K562 (cell line): ENCODE data around the gene CTAGE1. TPM values are rescaled to one million over a fixed set of nuclear protein-coding genes. Genes with fewer than 3 reads are reported as not detected.

Experiments used
- ATAC-seq: fragments of 200-7000 bp; cut with Tn5 transposase; 3 replicates; pipeline ENCODE4 v1.9.1; 2020; ENCODE audit warnings: moderate library complexity
- BruUV-seq: library from RNA; stranded (reverse); fragments of 400-500 nt; replicated peaks from 2 replicates; lab custom pipeline; 2021; lab: Mats Ljungman, UMichigan
- CTCF ChIA-PET: fragments of 300-600 bp; formaldehyde crosslinking; extraction: SDS; loops from one replicate; lab custom pipeline; 2021; ENCODE audit warnings: low intra/inter-chr PET ratio; lab: Yijun Ruan, JAX
- POLR2A ChIA-PET: fragments of 300-600, 350-650 bp; sonication (Branson Sonifier 250); formaldehyde crosslinking; extraction: SDS; loops from one replicate; lab custom pipeline; 2021; ENCODE audit warnings: antibody characterized with exemption, inconsistent platforms; lab: Yijun Ruan, JAX
- DNase-seq, 4 experiments: peaks; one replicate each; pipeline versions ENCODE4 v3.0.0 to v3.0.0-alpha.2; 2011 to 2018; ENCODE audit warnings: low spot score in 3 of 4, mixed read lengths in 3 of 4; ENCODE audit errors: extremely low read depth in 1 of 4
- FAIRE-seq: peaks from 2 replicates; lab custom pipeline; 2011; peaks lifted over from hg19 to GRCh38; lab: Jason Lieb, UNC
- H2AFZ ChIP-seq: 2 replicates; pipeline ENCODE4 v1.6.0; 2011; ENCODE audit warnings: low read depth, low read length, control low read depth, inconsistent platforms
- H3K27ac ChIP-seq: fragments of 200-600 bp; 3 replicates; pipeline ENCODE4 v1.8.0; 2011; ENCODE audit warnings: low read depth, mild to moderate bottlenecking, control low read depth, inconsistent platforms, low read length, moderate library complexity, mixed read lengths; ENCODE audit errors: extremely low read depth
- H3K27me3 ChIP-seq, 2 experiments: fragments of 300-600 bp in 1 of 2; 2 replicates in 1 of 2; 3 replicates in 1 of 2; pipeline versions ENCODE4 v1.6.0 to v1.8.0; 2011; ENCODE audit warnings: inconsistent platforms in 2 of 2, low read length in 2 of 2, mild to moderate bottlenecking in 1 of 2, mixed read lengths in 1 of 2, moderate library complexity in 1 of 2; ENCODE audit not compliant: control insufficient read depth in 2 of 2, insufficient read depth in 2 of 2
- H3K36me3 ChIP-seq: fragments of 300-600 bp; 3 replicates; pipeline ENCODE4 v1.8.0; 2011; ENCODE audit warnings: mild to moderate bottlenecking, low read length, inconsistent platforms; ENCODE audit not compliant: control insufficient read depth, insufficient read depth
- H3K4me1 ChIP-seq, 2 experiments: fragments of 200-600 bp in 1 of 2; replicated peaks in 1 of 2; 2 replicates in 1 of 2; 3 replicates in 1 of 2; pipeline versions ENCODE4 v1.5.1 to v1.8.0; 2011; ENCODE audit warnings: inconsistent platforms in 2 of 2, low read length in 2 of 2, mild to moderate bottlenecking in 1 of 2, mixed read lengths in 1 of 2, moderate library complexity in 1 of 2; ENCODE audit not compliant: control insufficient read depth in 2 of 2, insufficient read depth in 2 of 2
- H3K4me2 ChIP-seq: 2 replicates; pipeline ENCODE4 v1.6.1; 2011; ENCODE audit warnings: low read length, control low read depth, inconsistent platforms, mixed read lengths; ENCODE audit not compliant: insufficient read depth
- H3K4me3 ChIP-seq: fragments of 200-600 bp; sonication (generic), shearing (Covaris generic); 2 replicates; pipeline ENCODE4 v1.5.1; 2016; ENCODE audit warnings: control low read depth, inconsistent platforms
- H3K79me2 ChIP-seq: fragments of 200-600 bp; 3 replicates; pipeline ENCODE4 v1.8.0; 2011; ENCODE audit warnings: low read length, inconsistent platforms; ENCODE audit not compliant: control insufficient read depth, insufficient read depth
- H3K9ac ChIP-seq, 2 experiments: 2 replicates each; pipeline versions ENCODE4 v1.6.0 to v1.6.1; 2011; ENCODE audit warnings: low read depth in 2 of 2, low read length in 2 of 2, control low read depth in 1 of 2, inconsistent platforms in 1 of 2, mild to moderate bottlenecking in 1 of 2, mixed read lengths in 1 of 2; ENCODE audit not compliant: insufficient read depth in 1 of 2
- H3K9me1 ChIP-seq: one replicate; pipeline ENCODE4 v1.6.0; 2011; ENCODE audit warnings: inconsistent platforms, mild to moderate bottlenecking, low read length, moderate library complexity; ENCODE audit not compliant: control insufficient read depth, insufficient read depth
- H3K9me3 ChIP-seq: replicated peaks from 2 replicates; pipeline ENCODE4 v1.5.1; 2011; ENCODE audit warnings: low read depth, low read length, inconsistent platforms; ENCODE audit not compliant: control insufficient read depth, insufficient read depth
- H4K20me1 ChIP-seq: replicated peaks from 2 replicates; pipeline ENCODE4 v1.6.1; 2011; ENCODE audit warnings: low read length, inconsistent platforms, mixed read lengths; ENCODE audit not compliant: control insufficient read depth, insufficient read depth
- NKRF ChIP-seq: fragments of 450-650 bp; IDR thresholded peaks from 2 replicates; pipeline ENCODE4 v1.6.1; 2016; ENCODE audit warnings: borderline replicate concordance
- TCF7L2 ChIP-seq: fragments of 150-350 bp; IDR thresholded peaks from 2 replicates; pipeline ENCODE4 v1.6.1; 2016; ENCODE audit warnings: low read depth, mild to moderate bottlenecking, low read length, moderate library complexity
- WGBS: fragments of 100-300 bp; shearing (Covaris generic); methylation state at CpG from one replicate; pipeline ENCODE4 v1.1.6; 2016; ENCODE audit warnings: low coverage, mixed read lengths; ENCODE audit not compliant: insufficient coverage; ENCODE audit errors: missing lambda C conversion rate; 5-methylcytosine and 5-hydroxymethylcytosine counted together
- in situ Hi-C: fragments of 300-500 bp; cut with MboI; formaldehyde crosslinking; loops from 4 replicates; pipeline ENCODE4 v1.15.0; 2018; ENCODE audit warnings: inconsistent platforms, mixed read lengths
- intact Hi-C: fragments of 100-400 bp; cut with micrococcal nuclease; formaldehyde crosslinking; loops from 2 replicates; pipeline ENCODE4 v1.14.2; 2022
- polyA plus RNA-seq, 8 experiments: library from polyadenylated mRNA; depleted of rRNA in 4 of 8; stranded (reverse) in 5 of 8; unstranded in 3 of 8; fragments of >200 nt; fragmentation: Nextera tagmentation in 2 of 8; fragmentation: Illumina TruSeq in 1 of 8; extraction: Ambion mirVana in 2 of 8; extraction: Trizol in 1 of 8; gene quantifications; 2 replicates each; pipeline versions ENCODE4 v1.2.1 to v1.2.3, GENCODE V29; 2011 to 2014; ENCODE audit warnings: inconsistent platforms in 1 of 8, missing spikeins in 1 of 8
- total RNA-seq, 7 experiments: library from RNA; depleted of rRNA in 6 of 7; stranded (reverse); fragments of >200 nt in 6 of 7; fragmentation: Illumina TruSeq in 2 of 7; extraction: Trizol in 2 of 7; gene quantifications; 2 replicates each; pipeline versions ENCODE4 v1.2.1 to v1.2.3, GENCODE V29; 2011 to 2021; ENCODE audit warnings: low replicate concordance in 1 of 7
- TF ChIP-seq, protein P1 (sequence below): sonication (generic); formaldehyde crosslinking; IDR thresholded peaks from 2 replicates; pipeline ENCODE4 v1.8.1; 2023; ENCODE audit warnings: mild to moderate bottlenecking, missing genetic modification reagents
- TF ChIP-seq, protein P2 (sequence below): fragments of 450-650 bp; IDR thresholded peaks from 2 replicates; pipeline ENCODE4 v1.6.1; 2018; ENCODE audit warnings: mild to moderate bottlenecking, low read depth; ENCODE audit not compliant: partially characterized antibody

The CTAGE1 gene
- total and polyA plus RNA-seq, 9 of the 15 experiments (the other 6 are each of a cell fraction or from before 2014, with no cell fraction given), result not detected

DNA sequence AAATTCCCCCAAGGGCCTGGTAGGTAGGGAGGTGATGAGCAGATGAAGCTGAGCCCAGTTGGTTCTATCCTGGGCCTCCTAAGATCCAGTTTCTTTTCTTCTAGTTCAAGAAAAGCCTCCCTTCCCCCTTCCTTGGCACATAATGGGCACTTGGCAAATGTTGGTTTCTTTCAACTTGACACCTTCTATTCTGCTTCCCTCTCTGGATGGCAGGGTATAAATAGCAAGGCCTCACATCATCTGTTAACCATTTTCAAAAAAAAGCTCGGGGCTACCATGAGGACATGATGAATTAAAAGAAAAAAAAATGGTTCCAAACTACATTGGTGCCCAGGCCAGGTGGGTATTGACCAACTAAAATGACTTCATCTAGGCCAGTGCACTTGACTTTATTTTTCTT lies 29.9 kb downstream of the CTAGE1 start (continued):
- no peak for TF ChIP-seq NKRF

DNA sequence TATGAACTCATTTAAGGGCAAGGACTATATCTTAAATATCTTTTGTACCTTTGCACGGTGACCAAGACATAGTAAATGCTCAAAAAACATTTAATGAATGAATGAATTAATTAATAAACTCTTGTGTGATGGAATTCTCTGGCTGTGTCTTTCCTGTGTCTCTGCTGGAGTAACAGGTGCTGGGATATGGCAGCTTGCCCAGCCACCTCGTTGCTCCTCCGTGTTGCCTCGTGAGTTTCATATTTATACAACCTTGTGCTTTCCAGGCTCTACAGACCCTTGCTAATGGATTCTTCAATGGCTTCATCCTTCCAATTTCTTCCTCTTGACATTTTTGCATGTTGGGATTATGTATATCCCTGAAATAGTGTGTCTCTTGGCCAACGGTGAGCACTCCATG lies 30.4 kb downstream of the CTAGE1 start:
- no peaks in the 10 kb centered on the region for H3K9me1 ChIP-seq
- H3K36me3 ChIP-seq, result no peaks in the 10 kb centered on the region
- H3K4me3 ChIP-seq, result no peak overlapping the region
- no peaks in the 10 kb centered on the region for H3K4me1 ChIP-seq
- peaks cover 0 to 9% of the 10 kb centered on the region in 2 experiments; a peak in 1 of 5 replicates for H3K27me3 ChIP-seq
- DNase-seq, result no peak
- no peak overlapping the region for H3K27ac ChIP-seq
- H3K9me3 ChIP-seq, result no peaks in the 10 kb centered on the region
- ChIA-PET POLR2A (no interaction called here), CTCF (no interaction called here)
- no peaks in the 10 kb centered on the region for H4K20me1 ChIP-seq
- in situ Hi-C loops, result no loop called here
- no peak overlapping the region for H2AFZ ChIP-seq
- no peaks in the 10 kb centered on the region for H3K79me2 ChIP-seq
- no peak overlapping the region for H3K9ac ChIP-seq
- no TSS peak for BruUV-seq
- ATAC-seq, result no peak
- FAIRE-seq, result no peak
- 5% methylated on average over 5 of the region's 5 CpGs for WGBS
- no peak overlapping the region for H3K4me2 ChIP-seq
- no peak for TF ChIP-seq TCF7L2
- TF ChIP-seq, protein P1, sequence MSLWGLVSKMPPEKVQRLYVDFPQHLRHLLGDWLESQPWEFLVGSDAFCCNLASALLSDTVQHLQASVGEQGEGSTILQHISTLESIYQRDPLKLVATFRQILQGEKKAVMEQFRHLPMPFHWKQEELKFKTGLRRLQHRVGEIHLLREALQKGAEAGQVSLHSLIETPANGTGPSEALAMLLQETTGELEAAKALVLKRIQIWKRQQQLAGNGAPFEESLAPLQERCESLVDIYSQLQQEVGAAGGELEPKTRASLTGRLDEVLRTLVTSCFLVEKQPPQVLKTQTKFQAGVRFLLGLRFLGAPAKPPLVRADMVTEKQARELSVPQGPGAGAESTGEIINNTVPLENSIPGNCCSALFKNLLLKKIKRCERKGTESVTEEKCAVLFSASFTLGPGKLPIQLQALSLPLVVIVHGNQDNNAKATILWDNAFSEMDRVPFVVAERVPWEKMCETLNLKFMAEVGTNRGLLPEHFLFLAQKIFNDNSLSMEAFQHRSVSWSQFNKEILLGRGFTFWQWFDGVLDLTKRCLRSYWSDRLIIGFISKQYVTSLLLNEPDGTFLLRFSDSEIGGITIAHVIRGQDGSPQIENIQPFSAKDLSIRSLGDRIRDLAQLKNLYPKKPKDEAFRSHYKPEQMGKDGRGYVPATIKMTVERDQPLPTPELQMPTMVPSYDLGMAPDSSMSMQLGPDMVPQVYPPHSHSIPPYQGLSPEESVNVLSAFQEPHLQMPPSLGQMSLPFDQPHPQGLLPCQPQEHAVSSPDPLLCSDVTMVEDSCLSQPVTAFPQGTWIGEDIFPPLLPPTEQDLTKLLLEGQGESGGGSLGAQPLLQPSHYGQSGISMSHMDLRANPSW (CRISPR knock-in tag), result no peak
- TF ChIP-seq, protein P2, sequence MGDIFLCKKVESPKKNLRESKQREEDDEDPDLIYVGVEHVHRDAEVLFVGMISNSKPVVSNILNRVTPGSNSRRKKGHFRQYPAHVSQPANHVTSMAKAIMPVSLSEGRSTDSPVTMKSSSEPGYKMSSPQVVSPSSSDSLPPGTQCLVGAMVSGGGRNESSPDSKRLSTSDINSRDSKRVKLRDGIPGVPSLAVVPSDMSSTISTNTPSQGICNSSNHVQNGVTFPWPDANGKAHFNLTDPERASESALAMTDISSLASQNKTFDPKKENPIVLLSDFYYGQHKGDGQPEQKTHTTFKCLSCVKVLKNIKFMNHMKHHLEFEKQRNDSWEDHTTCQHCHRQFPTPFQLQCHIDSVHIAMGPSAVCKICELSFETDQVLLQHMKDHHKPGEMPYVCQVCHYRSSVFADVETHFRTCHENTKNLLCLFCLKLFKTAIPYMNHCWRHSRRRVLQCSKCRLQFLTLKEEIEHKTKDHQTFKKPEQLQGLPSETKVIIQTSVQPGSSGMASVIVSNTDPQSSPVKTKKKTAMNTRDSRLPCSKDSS, result no peak
- intact Hi-C loops, result no loop called here
